C4-2B (cell line): ENCODE measurements around the gene BTN1A1.

Experiments used
- CTCF ChIP-seq: fragments of 450-650 bp; conservative IDR thresholded peaks from 2 replicates; pipeline ENCODE4 v1.5.1; 2017; ENCODE audit warnings: mild to moderate bottlenecking
- ZFX ChIP-seq: fragments of 450-650 bp; IDR thresholded peaks from 2 replicates; pipeline ENCODE4 v1.6.1; 2017

- TF ChIP-seq CTCF (no peak), ZFX (no peak)
These were observed 2.1 kb downstream of the BTN1A1 start for GRCh38 chr6:26502165-26502564.
